ENCODE results near the gene PTPMT1.
"Not testable (repeated sequence)": the region's sequence is repeated elsewhere in the genome, so short reads cannot be mapped to it uniquely, and the experiment has no call there.

PTPMT1 gene

DNA sequence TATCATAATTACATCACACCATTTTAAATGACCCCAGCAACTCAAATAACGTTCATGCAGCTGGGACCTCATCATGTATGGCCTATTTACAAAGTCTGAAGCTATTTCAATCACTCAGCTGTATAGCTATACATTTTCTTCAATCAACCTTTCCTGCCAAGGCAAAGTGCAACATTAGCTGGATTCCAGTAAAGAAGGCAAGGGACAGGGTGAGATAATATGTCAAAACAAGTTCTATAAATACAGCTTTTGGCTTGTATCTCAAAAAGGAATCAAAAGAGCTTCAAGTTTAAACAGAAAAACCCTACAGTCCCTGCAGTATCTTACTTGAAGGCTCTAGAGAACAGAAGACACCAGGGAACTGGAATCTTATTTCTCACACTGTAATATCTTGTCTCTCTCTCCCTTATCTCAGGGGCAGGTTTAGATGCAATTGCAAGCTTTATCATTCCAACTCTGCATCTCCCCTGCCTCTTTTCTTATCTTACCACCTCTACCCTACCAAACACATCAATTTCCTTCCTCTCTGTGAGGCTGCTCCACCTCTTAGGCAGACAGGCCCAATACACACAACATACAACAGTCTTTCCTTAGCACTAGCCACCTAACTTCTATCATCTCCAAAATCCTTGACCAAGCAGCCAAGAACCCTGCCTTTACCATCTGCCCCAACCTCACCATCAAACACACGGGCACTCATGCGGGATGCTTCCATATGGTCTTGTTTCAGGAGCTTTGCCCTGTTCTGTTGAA, 47.0 kb upstream of the PTPMT1 start:
- H4K8ac ChIP-seq (ENCODE audit: low read depth, low read length): no peak overlapping the region
- no peak overlapping the region for H3K4me2 ChIP-seq (ENCODE audit: insufficient read depth, low read length, poor library complexity, severe bottlenecking)
- peaks cover 1% of the 10 kb centered on the region for H3K79me1 ChIP-seq (ENCODE audit: low read depth, low read length)
- H3K4me1 ChIP-seq (ENCODE audit: control insufficient read depth in 2 of 2, insufficient read depth in 1 of 2, low read depth in 1 of 2, low read length in 2 of 2): peaks cover 7 to 8% of the 10 kb centered on the region in 2 donors
- no peak overlapping the region for H2BK12ac ChIP-seq (ENCODE audit: low read length)
- no CpG with 5 or more reads among the region's 3 CpGs for WGBS, 2 donors (ENCODE audit: extremely low coverage in 2 of 2, insufficient read length in 2 of 2, insufficient replicate concordance in 1 of 2)
- no peak overlapping the region for H2BK120ac ChIP-seq (ENCODE audit: low read depth, low read length)
- H4K91ac ChIP-seq (ENCODE audit: low read depth, low read length, poor library complexity): no peak overlapping the region
- no peak overlapping the region for H3K23ac ChIP-seq (ENCODE audit: low read depth, low read length, poor library complexity)
- H3K36me3 ChIP-seq (replicated peaks in 1 of 2; ENCODE audit: control insufficient read depth in 2 of 2, insufficient read depth in 2 of 2, low read length in 2 of 2): peaks cover 0 to 12% of the 10 kb centered on the region in 2 donors
- no peak overlapping the region for H3K18ac ChIP-seq (ENCODE audit: low read length)
- H3K27me3 ChIP-seq (ENCODE audit: control insufficient read depth in 3 of 3, insufficient read depth in 3 of 3, low read depth in 1 of 3, low read length in 3 of 3): no peaks in the 10 kb centered on the region
- no peak overlapping the region for H3K4me3 ChIP-seq (ENCODE audit: low read length in 2 of 2)
- no peak overlapping the region for H3K14ac ChIP-seq (ENCODE audit: low read length)
- H3K4ac ChIP-seq (ENCODE audit: low read length): no peak overlapping the region
- H2AK5ac ChIP-seq (ENCODE audit: low read depth, low read length): no peak overlapping the region
- no peak overlapping the region for H2BK5ac ChIP-seq (ENCODE audit: low read length)
- H2AFZ ChIP-seq (ENCODE audit: low read length): no peak overlapping the region
- H3K27ac ChIP-seq (replicated peaks; ENCODE audit: low read length): no peak overlapping the region
- no peaks in the 10 kb centered on the region for H3K9me3 ChIP-seq (replicated peaks in 1 of 2; ENCODE audit: control insufficient read depth in 2 of 2, insufficient read depth in 1 of 2, low read depth in 1 of 2, low read length in 2 of 2)
- no peak overlapping the region for H3K9ac ChIP-seq (ENCODE audit: low read depth, low read length, poor library complexity)
- no peak overlapping the region for H2BK15ac ChIP-seq (ENCODE audit: low read length)
- no peak for DNase-seq (ENCODE audit: low spot score)

DNA sequence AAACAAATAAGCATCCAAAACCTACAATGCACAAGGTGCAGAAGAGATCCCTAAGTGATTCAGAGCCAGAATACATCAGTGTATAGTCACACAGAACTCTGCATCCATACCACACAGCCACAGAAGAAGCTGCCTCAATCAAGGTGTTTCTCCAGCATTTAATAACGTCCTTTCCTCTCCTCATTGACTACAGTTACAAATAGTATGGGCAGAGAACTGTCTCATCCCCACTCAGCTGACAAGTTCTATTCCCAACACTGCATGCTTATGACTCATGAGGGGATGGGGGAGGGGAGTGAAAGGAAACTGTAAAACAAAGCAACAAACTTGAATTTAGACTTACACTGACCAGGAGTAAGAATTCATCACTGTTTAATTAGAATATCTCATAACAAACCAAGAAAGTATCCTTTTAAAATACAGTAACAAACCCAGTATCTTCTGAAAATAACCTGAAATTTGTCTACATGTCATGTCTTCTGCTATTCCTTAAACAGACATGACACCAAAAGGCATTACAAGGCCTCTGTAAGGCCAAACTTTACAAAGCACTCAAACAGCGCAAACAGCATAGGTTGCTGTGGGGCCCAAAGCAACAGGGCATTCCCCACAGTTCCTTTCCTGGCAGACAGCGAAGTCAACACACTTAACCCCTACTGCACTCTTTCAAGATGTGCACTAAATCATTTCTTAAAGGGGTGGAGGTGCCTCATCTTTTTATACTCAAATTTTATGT, 41.7 kb upstream of the PTPMT1 start:
- Histone ChIP-seq H3K14ac (ENCODE audit: low read length) (no peak overlapping the region), H3K4me3 (ENCODE audit: low read length in 2 of 2) (no peak overlapping the region), H3K23ac (ENCODE audit: low read depth, low read length, poor library complexity) (no peak overlapping the region), H2BK12ac (ENCODE audit: low read length) (no peak overlapping the region), H3K4ac (ENCODE audit: low read length) (no peak overlapping the region), H2BK120ac (ENCODE audit: low read depth, low read length) (no peak overlapping the region), H3K18ac (ENCODE audit: low read length) (no peak overlapping the region), H2AFZ (ENCODE audit: low read length) (no peak overlapping the region), H2BK5ac (ENCODE audit: low read length) (no peak overlapping the region), H3K9ac (ENCODE audit: low read depth, low read length, poor library complexity) (no peak overlapping the region), H3K9me3 (replicated peaks in 1 of 2; ENCODE audit: control insufficient read depth in 2 of 2, insufficient read depth in 1 of 2, low read depth in 1 of 2, low read length in 2 of 2) (no peaks in the 10 kb centered on the region), H3K4me1 (ENCODE audit: control insufficient read depth in 2 of 2, insufficient read depth in 1 of 2, low read depth in 1 of 2, low read length in 2 of 2) (peaks cover 18 to 25% of the 10 kb centered on the region in 2 donors), H4K8ac (ENCODE audit: low read depth, low read length) (no peak overlapping the region), H3K27ac (replicated peaks; ENCODE audit: low read length) (no peak overlapping the region), H3K4me2 (ENCODE audit: insufficient read depth, low read length, poor library complexity, severe bottlenecking) (no peak overlapping the region), H2BK15ac (ENCODE audit: low read length) (no peak overlapping the region), H2AK5ac (ENCODE audit: low read depth, low read length) (no peak overlapping the region), H3K27me3 (ENCODE audit: control insufficient read depth in 3 of 3, insufficient read depth in 3 of 3, low read depth in 1 of 3, low read length in 3 of 3) (no peaks in the 10 kb centered on the region), H3K36me3 (replicated peaks in 1 of 2; ENCODE audit: control insufficient read depth in 2 of 2, insufficient read depth in 2 of 2, low read length in 2 of 2) (peaks cover 0 to 21% of the 10 kb centered on the region in 2 donors), H3K79me1 (ENCODE audit: low read depth, low read length) (no peaks in the 10 kb centered on the region), H4K91ac (ENCODE audit: low read depth, low read length, poor library complexity) (no peak overlapping the region)
- DNase-seq (ENCODE audit: low spot score): no peak
- no CpG with 5 or more reads among the region's 3 CpGs for WGBS, 2 donors (ENCODE audit: extremely low coverage in 2 of 2, insufficient read length in 2 of 2, insufficient replicate concordance in 1 of 2)

DNA sequence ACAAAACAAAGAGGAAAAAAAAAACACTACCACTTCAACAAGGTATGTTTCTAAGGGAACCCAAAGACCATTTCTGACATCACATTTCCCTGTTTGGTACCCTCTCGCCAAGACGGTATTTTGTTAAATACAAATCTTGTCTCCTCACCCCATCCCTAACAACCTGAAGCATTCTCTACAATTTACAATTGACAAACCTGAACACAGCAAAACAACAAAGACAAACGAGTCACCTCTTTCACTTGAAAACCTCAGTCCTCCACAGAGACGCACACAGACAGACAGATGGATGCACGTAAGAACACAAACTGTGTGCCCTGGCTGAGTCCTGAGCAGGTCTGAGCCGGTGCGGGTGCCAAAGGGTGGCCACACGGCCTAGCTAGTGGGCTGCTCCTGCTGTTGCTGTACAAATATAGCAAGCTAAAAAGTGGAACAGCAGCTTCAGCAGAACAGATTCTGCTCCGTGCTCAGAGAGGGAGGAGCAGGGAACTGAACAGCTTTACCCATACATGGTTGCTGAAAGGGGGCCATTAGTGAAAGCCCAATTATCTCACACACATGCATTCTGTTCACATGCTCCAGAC, 41.0 kb upstream of the PTPMT1 start:
- Histone ChIP-seq H3K14ac (ENCODE audit: low read length) (no peak overlapping the region), H3K9me3 (replicated peaks in 1 of 2; ENCODE audit: control insufficient read depth in 2 of 2, insufficient read depth in 1 of 2, low read depth in 1 of 2, low read length in 2 of 2) (no peaks in the 10 kb centered on the region), H2BK15ac (ENCODE audit: low read length) (no peak overlapping the region), H2AFZ (ENCODE audit: low read length) (no peak overlapping the region), H3K27me3 (ENCODE audit: control insufficient read depth in 3 of 3, insufficient read depth in 3 of 3, low read depth in 1 of 3, low read length in 3 of 3) (no peaks in the 10 kb centered on the region), H2BK5ac (ENCODE audit: low read length) (no peak overlapping the region), H3K4me1 (ENCODE audit: control insufficient read depth in 2 of 2, insufficient read depth in 1 of 2, low read depth in 1 of 2, low read length in 2 of 2) (peaks cover 18 to 25% of the 10 kb centered on the region in 2 donors), H2AK5ac (ENCODE audit: low read depth, low read length) (no peak overlapping the region), H4K8ac (ENCODE audit: low read depth, low read length) (no peak overlapping the region), H2BK12ac (ENCODE audit: low read length) (no peak overlapping the region), H3K4me3 (ENCODE audit: low read length in 2 of 2) (no peak overlapping the region), H3K23ac (ENCODE audit: low read depth, low read length, poor library complexity) (no peak overlapping the region), H3K18ac (ENCODE audit: low read length) (peak overlapping the region; percentile 20), H3K79me1 (ENCODE audit: low read depth, low read length) (no peaks in the 10 kb centered on the region), H4K91ac (ENCODE audit: low read depth, low read length, poor library complexity) (no peak overlapping the region), H2BK120ac (ENCODE audit: low read depth, low read length) (no peak overlapping the region), H3K4ac (ENCODE audit: low read length) (no peak overlapping the region), H3K27ac (replicated peaks; ENCODE audit: low read length) (peak overlapping the region; percentile 44), H3K36me3 (replicated peaks in 1 of 2; ENCODE audit: control insufficient read depth in 2 of 2, insufficient read depth in 2 of 2, low read length in 2 of 2) (peaks cover 0 to 23% of the 10 kb centered on the region in 2 donors), H3K9ac (ENCODE audit: low read depth, low read length, poor library complexity) (no peak overlapping the region), H3K4me2 (ENCODE audit: insufficient read depth, low read length, poor library complexity, severe bottlenecking) (no peak overlapping the region)
- DNase-seq (ENCODE audit: low spot score): no peak
- WGBS, 2 donors (ENCODE audit: extremely low coverage in 2 of 2, insufficient read length in 2 of 2, insufficient replicate concordance in 1 of 2): no CpG with 5 or more reads among the region's 9 CpGs

DNA sequence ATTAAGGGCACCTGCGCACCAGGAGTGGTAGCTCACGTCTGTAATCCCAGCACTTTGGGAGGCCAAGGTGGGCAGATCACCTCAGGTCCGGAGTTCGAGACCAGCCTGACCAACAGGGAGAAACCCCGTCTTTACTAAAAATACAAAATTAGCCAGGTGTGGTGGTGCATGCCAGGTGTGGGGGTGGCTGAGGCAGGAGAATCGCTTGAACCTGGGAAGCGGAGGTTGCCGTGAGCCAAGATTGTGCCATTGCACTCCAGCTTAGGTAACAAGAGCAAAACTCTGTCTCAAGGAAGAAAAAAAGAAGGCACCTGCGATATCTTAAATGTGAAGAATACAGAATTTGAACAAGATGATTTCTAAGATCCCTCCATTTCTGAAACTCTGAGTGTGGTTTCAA, 39.4 kb upstream of the PTPMT1 start:
- DNase-seq (ENCODE audit: low spot score); H3K27ac ChIP-seq (replicated peaks; ENCODE audit: low read length); H3K27me3 ChIP-seq (ENCODE audit: control insufficient read depth in 3 of 3, insufficient read depth in 3 of 3, low read depth in 1 of 3, low read length in 3 of 3); H4K91ac ChIP-seq (ENCODE audit: low read depth, low read length, poor library complexity); H2BK120ac ChIP-seq (ENCODE audit: low read depth, low read length); H2BK12ac ChIP-seq (ENCODE audit: low read length); H2BK5ac ChIP-seq (ENCODE audit: low read length); H3K9me3 ChIP-seq (replicated peaks in 1 of 2; ENCODE audit: control insufficient read depth in 2 of 2, insufficient read depth in 1 of 2, low read depth in 1 of 2, low read length in 2 of 2); H3K23ac ChIP-seq (ENCODE audit: low read depth, low read length, poor library complexity); H3K4me3 ChIP-seq (ENCODE audit: low read length in 2 of 2); H3K4ac ChIP-seq (ENCODE audit: low read length); H3K14ac ChIP-seq (ENCODE audit: low read length); H2AK5ac ChIP-seq (ENCODE audit: low read depth, low read length); H3K4me2 ChIP-seq (ENCODE audit: insufficient read depth, low read length, poor library complexity, severe bottlenecking); H3K9ac ChIP-seq (ENCODE audit: low read depth, low read length, poor library complexity); H3K79me1 ChIP-seq (ENCODE audit: low read depth, low read length); H3K18ac ChIP-seq (ENCODE audit: low read length); H4K8ac ChIP-seq (ENCODE audit: low read depth, low read length); H2BK15ac ChIP-seq (ENCODE audit: low read length); H2AFZ ChIP-seq (ENCODE audit: low read length): not testable (repeated sequence)
- no CpG with 5 or more reads among the region's 9 CpGs for whole genome bisulfite sequencing, 2 donors (ENCODE audit: extremely low coverage in 2 of 2, insufficient read length in 2 of 2, insufficient replicate concordance in 1 of 2)
- H3K4me1 ChIP-seq (ENCODE audit: control insufficient read depth in 2 of 2, insufficient read depth in 1 of 2, low read depth in 1 of 2, low read length in 2 of 2): peaks cover 18 to 25% of the 10 kb centered on the region in 2 donors
- peaks cover 0 to 39% of the 10 kb centered on the region in 2 donors for H3K36me3 ChIP-seq (replicated peaks in 1 of 2; ENCODE audit: control insufficient read depth in 2 of 2, insufficient read depth in 2 of 2, low read length in 2 of 2)

Data from neuronal stem cell (in vitro differentiated cells).